Activated CD4-positive, alpha-beta T cell treated with anti-CD3 and anti-CD28 coated beads, Interleukin-2, amount 10 ng/mL, durations not matched to agents 24 days and 14 days (primary cell): ENCODE results near the gene ARHGAP4. TPM values are rescaled to one million over a fixed set of nuclear protein-coding genes. Genes with fewer than 3 reads are reported as not detected.
A peak's percentile ranks its signal among the peaks of the same experiment; 100 is the strongest.

Experiments used
- DNase-seq: peaks from one replicate; pipeline ENCODE4 v3.0.0; 2022
- H3K27ac Mint-ChIP-seq: one replicate; pipeline ENCODE4 v1.8.0; 2022; ENCODE audit warnings: mild to moderate bottlenecking, mixed read lengths
- H3K27me3 Mint-ChIP-seq: one replicate; pipeline ENCODE4 v1.8.0; 2022; ENCODE audit warnings: mixed read lengths
- H3K36me3 Mint-ChIP-seq: one replicate; pipeline ENCODE4 v1.8.0; 2022; ENCODE audit warnings: low read depth, mild to moderate bottlenecking, mixed read lengths
- H3K4me1 Mint-ChIP-seq: one replicate; pipeline ENCODE4 v1.8.0; 2021; ENCODE audit warnings: mixed read lengths
- H3K4me3 Mint-ChIP-seq: one replicate; pipeline ENCODE4 v1.8.0; 2022; ENCODE audit warnings: mild to moderate bottlenecking, moderate library complexity, mixed read lengths
- H3K9me3 Mint-ChIP-seq: one replicate; pipeline ENCODE4 v1.8.0; 2021; ENCODE audit warnings: mixed read lengths
- intact Hi-C: fragments of 100-400 bp; cut with micrococcal nuclease; formaldehyde crosslinking; loops from one replicate; pipeline ENCODE4 v1.15.1; 2023
- total RNA-seq: library from RNA; stranded (reverse); gene quantifications from 2 replicates; pipeline ENCODE4 v1.2.3, GENCODE V29; 2022

Gene ARHGAP4
- total RNA-seq, 1 donor from 2014 or later, result 137 TPM

- intact Hi-C loops, result no loop called here
- no peak for DNase-seq
- Mint-ChIP-seq H3K9me3 (no peaks in the 10 kb centered on the region), H3K4me3 (no peak overlapping the region), H3K36me3 (peaks cover 41% of the 10 kb centered on the region), H3K27me3 (no peaks in the 10 kb centered on the region), H3K4me1 (no peaks in the 10 kb centered on the region), H3K27ac (no peak overlapping the region)
These were observed 30.2 kb upstream of the ARHGAP4 start for GRCh38 chrX:153956044-153956907.

GRCh38 chrX:153955228-153955732, 29.2 kb upstream of the ARHGAP4 start:
- no peak overlapping the region for H3K4me3 Mint-ChIP-seq
- H3K4me1 Mint-ChIP-seq, result peaks cover 3% of the 10 kb centered on the region
- H3K27me3 Mint-ChIP-seq, result no peaks in the 10 kb centered on the region
- no peaks in the 10 kb centered on the region for H3K9me3 Mint-ChIP-seq
- no peak for DNase-seq
- peaks cover 40% of the 10 kb centered on the region for H3K36me3 Mint-ChIP-seq
- peak overlapping the region; percentile 41 for H3K27ac Mint-ChIP-seq
- intact Hi-C loops, result no loop called here

GRCh38 chrX:153954558-153955227, 28.6 kb upstream of the ARHGAP4 start:
- DNase-seq, result no peak
- Mint-ChIP-seq H3K4me1 (peaks cover 4% of the 10 kb centered on the region), H3K9me3 (no peaks in the 10 kb centered on the region), H3K27me3 (no peaks in the 10 kb centered on the region), H3K27ac (no peak overlapping the region), H3K4me3 (no peak overlapping the region), H3K36me3 (peaks cover 40% of the 10 kb centered on the region)
- intact Hi-C loops, result no loop called here

- no peak overlapping the region for H3K27ac Mint-ChIP-seq
- DNase-seq, result no peak
- no peaks in the 10 kb centered on the region for H3K27me3 Mint-ChIP-seq
- intact Hi-C loops, result loop anchor here (1.0 kb wide), 1 partner anchor 190 kb away; the partner anchor contains the start of gene PLXNB3
- peaks cover 43% of the 10 kb centered on the region for H3K36me3 Mint-ChIP-seq
- H3K4me3 Mint-ChIP-seq, result no peak overlapping the region
- H3K9me3 Mint-ChIP-seq, result no peaks in the 10 kb centered on the region
- peaks cover 7% of the 10 kb centered on the region for H3K4me1 Mint-ChIP-seq
These were observed 28.0 kb upstream of the ARHGAP4 start for GRCh38 chrX:153953892-153954557.

- H3K4me1 Mint-ChIP-seq, result peaks cover 7% of the 10 kb centered on the region
- no peaks in the 10 kb centered on the region for H3K9me3 Mint-ChIP-seq
- intact Hi-C loops, result loop anchor here (1.0 kb wide), 1 partner anchor 189 kb away; the partner anchor contains the start of gene PLXNB3
- H3K27me3 Mint-ChIP-seq, result no peaks in the 10 kb centered on the region
- DNase-seq, result peak; percentile 93
- peak overlapping the region; percentile 20 for H3K27ac Mint-ChIP-seq
- peaks cover 41% of the 10 kb centered on the region for H3K36me3 Mint-ChIP-seq
- no peak overlapping the region for H3K4me3 Mint-ChIP-seq
These were observed 27.3 kb upstream of the ARHGAP4 start for GRCh38 chrX:153953342-153953830.

- intact Hi-C loops, result loop anchor here (1.0 kb wide), 1 partner anchor 188 kb away; the partner anchor contains the start of gene PLXNB3
- DNase-seq, result no peak
- Mint-ChIP-seq H3K36me3 (peaks cover 43% of the 10 kb centered on the region), H3K4me1 (peaks cover 9% of the 10 kb centered on the region), H3K4me3 (no peak overlapping the region), H3K27me3 (no peaks in the 10 kb centered on the region), H3K27ac (no peak overlapping the region), H3K9me3 (no peaks in the 10 kb centered on the region)
These were observed 26.4 kb upstream of the ARHGAP4 start for GRCh38 chrX:153952373-153953026.

- Mint-ChIP-seq H3K36me3 (peaks cover 40% of the 10 kb centered on the region), H3K4me1 (peaks cover 11% of the 10 kb centered on the region), H3K9me3 (no peaks in the 10 kb centered on the region), H3K27ac (no peak overlapping the region), H3K4me3 (no peak overlapping the region), H3K27me3 (no peaks in the 10 kb centered on the region)
- DNase-seq, result no peak
- intact Hi-C loops, result no loop called here
These were observed 25.8 kb upstream of the ARHGAP4 start for GRCh38 chrX:153951683-153952372.

GRCh38 chrX:153950127-153950526, 24.1 kb upstream of the ARHGAP4 start:
- no peaks in the 10 kb centered on the region for H3K9me3 Mint-ChIP-seq
- DNase-seq, result no peak
- H3K36me3 Mint-ChIP-seq, result peaks cover 33% of the 10 kb centered on the region
- intact Hi-C loops, result no loop called here
- H3K27me3 Mint-ChIP-seq, result no peaks in the 10 kb centered on the region
- H3K4me3 Mint-ChIP-seq, result no peak overlapping the region
- peaks cover 11% of the 10 kb centered on the region for H3K4me1 Mint-ChIP-seq
- peak overlapping the region; percentile 25 for H3K27ac Mint-ChIP-seq

GRCh38 chrX:153948847-153949805, 23.1 kb upstream of the ARHGAP4 start:
- DNase-seq, result no peak
- intact Hi-C loops, result no loop called here
- no peak overlapping the region for H3K4me3 Mint-ChIP-seq
- no peaks in the 10 kb centered on the region for H3K9me3 Mint-ChIP-seq
- H3K27ac Mint-ChIP-seq, result peak overlapping the region; percentile 75
- H3K36me3 Mint-ChIP-seq, result peaks cover 30% of the 10 kb centered on the region
- no peaks in the 10 kb centered on the region for H3K27me3 Mint-ChIP-seq
- peaks cover 13% of the 10 kb centered on the region for H3K4me1 Mint-ChIP-seq

- Mint-ChIP-seq H3K4me1 (peaks cover 13% of the 10 kb centered on the region), H3K27me3 (no peaks in the 10 kb centered on the region), H3K27ac (peak overlapping the region; percentile 29), H3K36me3 (peaks cover 25% of the 10 kb centered on the region), H3K9me3 (no peaks in the 10 kb centered on the region), H3K4me3 (no peak overlapping the region)
- DNase-seq, result no peak
- intact Hi-C loops, result no loop called here
These were observed 22.0 kb upstream of the ARHGAP4 start for GRCh38 chrX:153948002-153948466.

- H3K36me3 Mint-ChIP-seq, result peaks cover 22% of the 10 kb centered on the region
- peak overlapping the region; percentile 2 for H3K4me3 Mint-ChIP-seq
- intact Hi-C loops, result loop anchor here (2.0 kb wide), 1 partner anchor 20 kb away; the partner anchor contains the start of gene ARHGAP4
- no peaks in the 10 kb centered on the region for H3K9me3 Mint-ChIP-seq
- H3K4me1 Mint-ChIP-seq, result peaks cover 13% of the 10 kb centered on the region
- H3K27ac Mint-ChIP-seq, result peak overlapping the region; percentile 83
- peak; percentile 93 for DNase-seq
- no peaks in the 10 kb centered on the region for H3K27me3 Mint-ChIP-seq
These were observed 21.1 kb upstream of the ARHGAP4 start for GRCh38 chrX:153947009-153947769.
